SIG-M5 treated with dmso at 0.1 percent for 504 hours (cell line): ENCODE data around the gene POU2AF1.
A peak's percentile ranks its signal among the peaks of the same experiment; 100 is the strongest.

Experiments
- DNase-seq: peaks from one replicate; lab custom pipeline; 2025; ENCODE audit not compliant: unreplicated experiment; lab: John Stamatoyannopoulos, UW

Gene POU2AF1, protein sequence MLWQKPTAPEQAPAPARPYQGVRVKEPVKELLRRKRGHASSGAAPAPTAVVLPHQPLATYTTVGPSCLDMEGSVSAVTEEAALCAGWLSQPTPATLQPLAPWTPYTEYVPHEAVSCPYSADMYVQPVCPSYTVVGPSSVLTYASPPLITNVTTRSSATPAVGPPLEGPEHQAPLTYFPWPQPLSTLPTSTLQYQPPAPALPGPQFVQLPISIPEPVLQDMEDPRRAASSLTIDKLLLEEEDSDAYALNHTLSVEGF

DNA sequence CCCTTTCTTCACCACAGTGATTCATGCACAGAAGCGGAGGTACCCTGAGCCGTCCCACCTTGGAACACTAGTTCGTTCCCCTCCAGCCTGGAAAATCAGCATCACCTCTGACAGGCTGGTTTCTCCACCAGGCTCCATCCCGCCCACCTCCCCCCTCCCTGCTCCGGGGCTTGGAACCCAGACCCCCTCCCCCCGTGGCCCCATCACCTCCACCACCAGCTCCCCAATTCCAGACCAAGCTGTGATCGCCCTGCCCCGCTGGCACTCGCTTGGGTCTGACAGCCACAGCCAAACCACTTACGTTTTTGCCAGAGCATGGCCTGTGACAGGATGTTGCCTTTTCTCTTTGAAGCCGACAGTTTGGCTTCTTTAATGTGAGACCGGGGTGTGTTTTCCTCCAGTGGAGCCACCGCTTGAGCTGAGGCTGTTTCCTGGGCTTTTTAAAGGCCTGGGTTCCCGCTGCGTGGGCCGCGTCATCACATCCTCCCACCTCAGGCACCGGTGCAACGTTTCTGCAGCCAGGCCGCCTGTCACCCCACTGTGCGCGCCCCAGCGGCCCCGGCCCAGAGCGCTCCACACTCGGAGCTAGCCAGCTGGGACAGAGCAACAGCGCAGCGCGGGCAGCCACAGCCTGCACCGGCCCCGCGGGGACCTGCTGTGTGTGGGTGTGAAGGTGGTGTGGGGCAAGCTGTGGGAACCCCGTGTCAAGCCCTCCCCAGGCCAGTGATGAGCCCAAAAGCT lies at the start of gene POU2AF1:
TSS of gene POU2AF1 (minus strand) at position 415 of the 741 bp plus-strand sequence. CDS start at position 317, 98 bp downstream.
- no peak for DNase-seq

DNA sequence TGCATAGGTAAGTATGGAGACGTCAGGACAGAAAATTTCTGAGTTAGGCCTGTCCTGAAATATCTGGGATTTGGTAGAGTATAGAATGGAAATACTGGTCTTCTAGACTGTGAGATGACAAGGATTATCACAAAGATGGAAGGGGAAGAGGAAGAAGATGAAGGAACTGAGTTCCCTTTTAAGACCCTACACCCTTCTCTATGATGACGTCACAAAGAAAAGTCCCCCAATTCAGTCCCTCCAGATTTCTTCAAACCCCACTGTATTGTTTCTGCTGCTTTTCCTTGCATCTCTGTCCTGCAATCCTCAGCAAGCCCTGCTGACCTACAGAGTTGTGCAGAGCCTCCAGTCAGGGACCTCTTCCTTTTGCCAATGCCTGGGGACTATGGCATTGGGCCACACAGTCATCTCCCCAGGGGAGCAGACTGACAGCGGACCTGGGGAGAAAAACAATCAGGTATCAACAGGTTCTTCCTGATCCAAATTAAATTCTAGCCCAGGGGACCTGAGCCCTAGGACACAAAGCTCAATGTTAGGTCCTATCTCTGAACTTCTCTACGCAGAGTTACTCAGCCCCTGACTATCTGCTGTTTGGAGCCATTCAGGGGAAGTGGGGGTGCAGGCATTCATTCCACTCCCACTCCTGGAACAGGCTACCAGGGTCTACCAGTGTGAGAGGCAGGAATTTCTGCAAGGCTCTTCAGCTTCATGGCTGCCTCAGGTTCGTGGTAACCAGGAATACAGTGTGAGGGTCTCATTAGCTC lies 49.2 kb upstream of the POU2AF1 start:
- no peak for DNase-seq

DNA sequence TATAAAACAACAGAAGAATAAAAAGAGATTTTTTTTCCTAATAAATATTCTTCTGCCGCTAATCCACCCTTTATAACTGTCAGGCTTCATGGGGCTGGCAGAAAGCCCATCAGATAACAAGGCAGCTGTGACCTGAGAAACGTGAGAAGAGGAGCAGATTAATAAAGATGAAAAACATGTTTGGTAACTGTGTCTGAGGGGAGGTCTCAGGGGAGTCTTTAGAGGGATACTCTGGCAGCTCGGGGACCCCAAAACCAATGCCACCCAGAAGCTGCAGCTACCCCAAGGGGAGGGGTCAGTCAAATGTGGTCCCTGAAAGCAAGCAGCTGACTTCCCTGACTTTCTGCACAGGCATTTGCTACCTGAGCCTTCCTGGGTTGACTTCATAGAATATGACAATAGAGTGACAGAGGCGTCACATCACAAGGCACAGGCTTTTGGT lies 48.4 kb upstream of the POU2AF1 start:
- DNase-seq = no peak

DNA sequence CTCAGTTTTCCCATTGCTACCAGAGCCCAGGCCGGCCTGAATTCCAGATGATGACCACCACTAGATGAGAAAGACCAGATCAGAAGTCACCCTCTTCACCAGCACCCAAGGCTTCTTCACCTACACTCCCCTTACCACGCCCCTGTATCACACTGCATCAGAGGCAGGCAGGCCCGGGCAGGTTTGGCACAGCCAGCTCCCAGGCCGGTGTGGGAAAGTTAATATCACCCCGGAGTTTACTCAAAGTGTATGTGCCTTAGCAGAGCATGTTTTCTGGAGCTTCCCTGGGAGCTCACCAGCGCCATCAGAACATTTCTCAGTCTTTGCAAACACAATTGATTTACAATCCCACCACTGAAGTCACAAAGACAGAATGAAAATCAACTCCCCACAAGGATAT lies 47.5 kb upstream of the POU2AF1 start:
- DNase-seq = no peak

DNA sequence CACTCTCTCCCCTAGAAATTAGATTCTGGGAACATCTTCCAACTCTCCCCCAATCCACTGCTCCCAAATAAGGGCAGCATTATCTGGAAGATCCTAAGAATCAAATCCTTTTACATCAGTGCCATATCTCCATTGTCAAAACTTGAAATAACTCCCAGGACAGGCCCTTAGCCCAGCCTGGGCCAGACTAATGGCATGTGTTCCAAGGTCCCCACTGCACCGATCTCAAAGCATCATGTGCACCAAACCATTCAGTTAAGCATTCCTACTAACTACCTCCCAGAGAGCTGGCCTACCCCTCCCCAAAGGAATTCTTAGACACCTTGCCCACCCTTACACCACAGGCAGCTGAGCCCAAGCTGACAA lies 44.2 kb upstream of the POU2AF1 start:
- no peak for DNase-seq

DNA sequence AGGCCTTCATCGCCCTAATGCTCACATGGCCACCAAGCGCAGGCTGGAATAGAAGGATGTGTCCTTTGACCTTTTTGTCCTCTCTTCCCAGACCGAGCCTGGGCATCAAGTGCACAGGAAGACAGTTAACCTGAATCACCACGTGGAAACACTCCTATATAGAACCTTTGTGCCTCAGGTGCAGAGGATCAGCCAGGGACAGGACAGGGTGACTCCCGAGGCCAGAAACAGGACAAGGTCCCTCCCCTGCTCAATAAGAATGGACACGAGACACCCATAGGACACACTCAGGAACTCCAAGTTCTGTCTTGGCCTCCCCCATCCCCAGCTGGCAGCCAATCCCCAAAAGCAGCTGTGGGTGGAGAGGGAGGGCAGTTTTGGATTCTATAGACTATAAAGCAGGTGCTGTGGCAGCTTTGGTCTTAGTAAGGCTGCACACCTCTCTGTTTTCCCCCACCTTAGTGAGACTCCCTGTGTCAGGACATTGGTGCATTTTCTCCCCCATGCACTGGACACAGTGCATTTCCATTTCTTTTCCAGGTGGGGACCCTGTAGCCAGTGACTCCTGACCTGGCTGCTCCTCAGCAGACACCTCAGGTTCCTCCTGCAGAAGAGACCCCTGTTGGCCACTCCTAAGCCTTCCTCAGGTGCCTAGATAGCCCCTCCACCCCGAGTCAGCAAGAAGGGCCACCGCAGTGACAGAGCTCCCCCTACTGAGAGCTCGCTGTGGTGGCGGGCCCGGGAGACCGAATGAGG lies 43.6 kb upstream of the POU2AF1 start:
- peak; percentile 36 for DNase-seq

DNA sequence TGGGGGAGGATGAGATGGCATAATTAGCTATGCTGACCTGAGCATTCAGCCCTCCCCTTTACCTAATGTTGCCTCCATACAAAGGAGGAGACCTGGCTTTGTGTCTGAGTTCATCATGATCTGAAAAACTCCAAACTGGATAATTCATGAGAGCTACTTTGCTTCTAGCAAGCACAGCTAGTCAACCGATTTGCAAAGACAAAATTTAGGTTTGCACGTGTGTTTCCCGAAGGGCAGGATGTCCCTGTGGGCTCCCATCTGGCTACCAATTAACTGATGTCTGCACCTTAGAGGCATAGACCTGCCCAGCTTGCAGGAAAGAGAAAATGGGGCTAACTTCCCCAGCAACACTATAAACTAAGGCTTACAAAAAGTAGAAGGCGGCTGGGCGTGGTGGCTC lies 42.2 kb upstream of the POU2AF1 start:
- DNase-seq = no peak

DNA sequence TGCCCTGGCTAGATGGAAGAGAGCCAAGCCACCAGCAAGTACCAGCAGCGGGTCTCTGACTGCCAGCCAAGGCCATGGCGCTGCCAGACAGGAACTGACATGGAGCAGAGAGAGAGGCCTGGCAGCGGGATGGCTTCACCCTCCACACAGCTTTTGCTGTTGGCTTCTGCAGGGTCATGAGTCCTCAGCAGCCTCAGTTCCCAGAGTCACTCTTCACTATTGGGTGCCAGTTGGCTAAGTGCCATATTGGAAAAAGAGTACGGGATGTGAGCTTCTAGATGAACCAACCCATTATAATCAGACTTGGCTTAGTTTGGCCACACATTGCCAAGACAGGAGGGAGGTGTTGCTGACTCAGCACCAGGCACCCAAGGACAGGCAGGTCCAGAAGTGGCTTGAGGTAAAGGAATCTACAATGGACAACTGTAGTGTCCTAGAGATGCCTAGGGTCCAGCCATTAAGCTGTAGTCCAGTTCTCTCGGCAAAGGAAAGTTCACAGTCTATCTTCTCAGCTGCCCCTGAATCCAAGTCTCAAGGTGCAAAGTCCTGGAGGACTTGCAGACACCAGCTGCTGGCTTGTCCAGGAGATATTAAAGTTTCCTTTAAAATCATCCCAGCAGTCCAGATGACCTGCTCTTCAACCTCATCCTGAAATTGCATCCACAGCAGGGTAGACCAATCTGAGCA lies 40.7 kb upstream of the POU2AF1 start:
- no peak for DNase-seq

DNA sequence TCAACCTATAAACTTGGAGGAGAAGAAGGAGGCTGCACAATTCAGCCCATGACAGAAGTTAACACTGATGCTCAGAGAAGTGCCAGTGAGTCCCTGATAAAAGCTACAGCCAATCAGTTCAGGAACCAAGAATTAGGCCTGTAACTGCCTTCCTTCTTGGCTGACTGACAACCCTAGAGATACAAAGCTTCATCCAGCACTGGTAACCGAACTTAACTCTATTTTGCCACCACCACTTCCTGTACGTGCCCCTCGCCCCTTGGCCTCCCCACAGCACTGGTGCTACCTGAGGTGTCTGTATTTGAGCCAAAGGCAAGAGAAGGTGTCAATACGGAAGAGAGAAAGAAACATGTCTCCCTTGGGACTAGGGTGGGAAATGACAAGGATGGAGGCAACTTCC lies 40.1 kb upstream of the POU2AF1 start:
- no peak for DNase-seq

DNA sequence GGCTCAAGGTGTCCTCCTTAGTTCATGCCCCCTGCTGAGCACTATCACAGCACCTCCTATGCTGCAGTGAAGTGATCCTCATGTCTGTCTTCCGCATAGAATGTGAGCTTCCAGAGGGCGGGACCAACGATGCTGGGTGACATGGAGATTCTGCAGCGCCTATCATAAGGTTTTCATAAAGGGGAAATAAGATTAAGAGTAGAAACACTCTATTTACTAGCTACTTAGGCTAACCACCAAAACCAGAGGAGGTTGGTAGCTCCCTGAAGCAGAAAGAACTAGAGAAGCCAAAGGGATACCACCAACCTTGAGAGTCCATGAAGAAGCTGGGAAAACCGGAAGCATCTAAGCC lies 39.3 kb upstream of the POU2AF1 start:
- no peak for DNase-seq

DNA sequence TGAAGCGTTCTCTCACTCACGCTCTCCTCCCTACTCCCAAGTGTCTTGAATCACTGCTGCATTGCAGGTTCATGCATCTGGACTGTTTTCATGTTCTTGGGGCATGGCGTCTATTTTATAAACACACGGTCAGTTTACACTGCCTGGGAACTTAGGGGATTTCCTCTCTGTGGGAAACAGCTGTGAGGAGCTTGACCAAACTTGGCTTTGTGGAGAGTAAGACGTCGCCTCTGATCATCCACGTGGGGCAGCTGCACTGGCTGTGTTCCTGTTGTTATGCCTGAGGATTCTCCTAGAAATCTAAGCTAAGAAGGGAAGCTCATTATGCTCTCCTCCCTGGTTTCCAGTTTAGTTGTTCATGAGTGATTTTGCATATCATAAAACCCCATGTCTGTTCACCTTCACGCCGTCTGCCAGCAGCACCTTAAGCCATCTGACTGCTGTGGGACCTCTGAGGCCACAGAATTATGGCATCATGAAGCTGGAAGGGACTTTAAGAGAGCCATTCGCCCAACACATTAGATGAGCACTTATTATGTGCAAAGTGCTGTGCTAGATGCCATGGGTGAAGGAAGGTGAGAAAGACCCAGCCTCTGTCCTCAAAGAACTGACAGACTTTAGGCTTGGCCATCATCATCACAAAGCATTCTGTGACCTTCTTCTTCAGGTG lies 38.8 kb upstream of the POU2AF1 start:
- no peak for DNase-seq

DNA sequence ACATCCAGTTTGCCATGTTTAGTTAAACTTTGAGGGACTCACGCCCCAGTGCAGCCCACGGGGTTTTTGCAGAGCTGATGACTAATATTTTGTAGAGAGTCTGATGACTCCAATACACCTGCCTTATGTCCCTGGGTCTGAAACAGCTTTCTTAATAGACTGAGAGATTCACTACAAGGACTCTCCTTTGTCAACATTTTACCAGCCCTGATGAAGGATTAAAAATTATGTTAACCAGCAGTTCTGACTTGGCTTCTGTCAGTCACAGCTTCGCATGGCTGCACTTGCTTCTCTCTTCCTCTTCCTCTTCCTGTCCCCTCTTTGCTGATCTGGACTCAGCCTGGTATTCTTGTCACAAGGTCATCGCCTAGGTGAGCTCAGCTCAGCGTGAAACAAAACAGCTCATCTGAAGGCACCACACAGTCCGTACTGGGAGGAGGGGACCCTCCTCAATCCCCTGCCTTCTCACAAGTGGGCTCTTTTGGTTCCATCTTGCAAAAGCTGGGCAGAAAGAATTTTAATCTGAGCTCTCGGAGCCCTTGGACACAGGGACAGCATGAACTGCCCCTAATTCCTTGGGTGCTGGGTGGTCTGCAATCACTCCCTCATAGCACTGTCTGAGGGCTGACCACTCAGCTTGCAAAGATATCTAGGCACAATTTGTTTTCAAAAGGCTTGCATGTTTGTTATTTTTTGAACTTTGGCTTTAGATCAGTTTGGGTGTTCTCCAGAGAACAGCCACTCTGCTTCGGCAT lies 38.1 kb upstream of the POU2AF1 start:
- no peak for DNase-seq

DNA sequence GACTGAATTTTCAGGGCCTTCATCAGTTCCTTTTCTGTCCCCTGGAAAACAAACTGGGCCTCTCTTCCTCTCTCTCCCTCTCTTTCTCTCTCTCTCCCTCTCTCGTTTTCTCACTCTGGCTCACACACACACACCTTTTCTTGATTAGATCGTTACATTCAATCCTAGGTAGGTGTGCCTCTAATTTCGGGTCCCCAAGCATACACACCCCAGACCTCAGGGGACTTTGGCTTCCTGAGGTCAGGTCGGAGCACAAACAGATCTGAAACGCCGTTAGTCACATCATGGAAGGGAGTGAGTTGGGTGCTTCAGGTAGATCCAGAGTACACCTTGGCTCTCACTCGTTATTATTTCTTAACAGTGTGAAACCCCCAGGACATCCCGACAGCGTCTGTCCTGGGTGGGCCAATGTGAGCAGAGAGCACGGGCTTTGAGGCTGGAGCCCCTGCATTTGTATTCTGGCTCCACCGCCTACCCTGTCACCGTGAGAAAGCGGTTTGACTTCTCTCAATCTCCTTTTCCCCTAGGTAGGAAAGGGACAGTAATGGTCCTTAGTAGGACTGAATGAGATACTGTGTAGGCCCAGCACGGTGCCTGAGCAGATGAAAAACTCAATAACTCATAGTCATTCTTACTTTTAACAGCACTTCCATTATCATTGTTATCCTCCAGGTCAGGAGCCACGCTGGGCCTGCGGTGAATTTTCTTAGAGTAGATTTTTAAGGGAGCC lies 37.3 kb upstream of the POU2AF1 start:
- DNase-seq = no peak

DNA sequence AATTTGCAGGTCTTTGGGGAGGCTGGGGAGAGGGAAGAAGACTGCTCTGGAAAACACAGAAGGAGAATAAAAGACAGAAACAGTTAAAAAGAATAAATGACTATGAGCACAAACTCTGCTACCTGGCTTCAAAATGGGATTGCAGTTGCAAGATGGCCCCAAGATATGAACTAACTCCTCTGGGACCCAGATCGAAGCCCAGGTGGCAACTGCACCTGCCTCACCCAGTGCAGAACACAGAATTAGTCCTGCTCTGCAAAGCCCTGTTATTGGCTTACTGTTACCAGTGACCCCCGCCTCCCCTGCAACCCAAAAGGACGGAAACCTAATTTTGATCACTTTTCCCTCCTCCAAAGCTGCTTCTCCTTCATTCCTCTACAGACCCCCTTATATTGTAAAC lies 35.9 kb upstream of the POU2AF1 start:
- DNase-seq = no peak

DNA sequence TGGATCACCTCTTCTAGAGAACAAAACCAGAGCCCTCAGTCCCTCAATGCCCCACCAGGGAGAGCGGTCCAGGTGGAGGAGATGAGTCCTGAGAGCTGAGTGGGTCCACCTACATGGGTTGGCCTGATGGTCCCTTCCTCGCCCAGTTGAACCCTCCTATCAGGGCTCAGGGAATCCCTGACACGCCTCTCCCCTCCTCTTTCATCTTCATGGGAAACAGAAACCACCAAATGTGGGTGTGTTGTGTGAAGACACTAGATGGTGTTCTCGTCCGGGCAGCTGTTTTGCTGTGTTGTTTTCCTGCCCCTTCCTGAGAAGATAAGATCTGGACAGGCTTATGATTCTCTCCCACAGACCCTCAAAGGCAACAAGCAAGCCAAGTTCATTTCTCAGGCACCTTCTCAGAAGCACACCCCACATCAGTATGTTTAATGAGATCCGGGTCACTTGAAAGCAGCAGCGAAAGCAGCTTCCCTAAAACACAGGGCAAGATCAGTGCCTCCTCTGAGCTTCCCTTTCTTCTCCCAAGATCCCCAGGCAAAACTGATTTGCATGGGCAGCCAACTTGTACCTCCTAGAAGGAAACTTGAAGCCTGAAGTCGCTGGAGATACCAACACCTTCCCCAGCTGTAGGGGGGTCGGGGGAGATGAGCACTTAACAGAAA lies 35.3 kb upstream of the POU2AF1 start:
- DNase-seq = no peak

DNA sequence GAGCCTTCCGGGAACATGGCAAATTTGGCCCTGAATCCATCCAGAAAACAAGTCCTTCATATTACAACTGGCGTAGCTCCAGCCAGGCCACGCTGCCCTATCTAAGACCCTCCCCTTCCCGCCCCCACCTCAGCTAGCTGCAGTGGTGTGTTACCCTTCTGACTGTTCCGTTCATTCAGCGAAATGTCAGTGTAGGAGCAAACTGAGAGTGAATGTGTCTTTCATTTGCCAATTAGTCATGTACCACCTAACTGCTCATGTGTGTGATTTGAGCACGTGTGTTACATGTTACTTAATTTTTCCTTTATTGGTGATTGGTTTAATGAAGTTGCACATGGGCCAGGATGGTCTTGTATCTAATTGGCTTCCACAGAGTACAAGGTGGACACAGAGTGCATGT lies 34.8 kb upstream of the POU2AF1 start:
- DNase-seq = no peak

DNA sequence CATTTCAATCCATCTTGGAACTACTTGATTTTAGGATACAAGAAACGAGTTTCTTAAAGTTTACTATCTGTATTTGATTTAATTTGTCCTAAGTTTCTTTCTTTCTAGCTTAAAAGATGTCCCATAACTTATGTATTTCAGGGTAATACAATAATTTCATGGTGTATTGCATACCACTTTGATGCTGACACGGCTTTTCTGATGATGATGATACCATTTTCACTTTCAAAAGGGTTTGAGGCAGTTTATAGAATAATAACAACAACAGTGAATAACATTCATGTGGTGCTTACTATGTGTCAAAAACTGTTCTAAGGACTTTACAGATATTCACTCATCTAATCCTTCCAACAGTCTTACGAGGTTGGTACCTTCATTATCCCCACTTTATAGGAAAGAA lies 33.2 kb upstream of the POU2AF1 start:
- no peak for DNase-seq

DNA sequence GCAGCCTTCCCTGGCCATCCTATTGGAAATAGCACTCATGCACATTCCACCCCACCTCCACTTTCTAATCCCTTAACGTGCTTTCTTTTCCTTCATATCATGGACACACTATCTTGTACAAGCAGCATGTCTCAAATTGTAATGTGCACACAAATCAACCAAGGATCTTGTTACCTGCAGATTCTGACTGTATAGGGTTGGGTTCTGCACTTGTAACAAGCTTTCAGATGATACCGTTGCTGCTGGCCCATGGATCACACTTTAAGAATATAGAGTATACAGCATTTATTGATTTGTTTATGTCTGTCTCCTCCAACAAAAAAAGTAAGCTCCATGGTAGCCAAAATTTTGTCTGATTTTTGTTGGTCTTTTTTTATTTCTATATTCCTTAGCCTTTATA lies 32.4 kb upstream of the POU2AF1 start:
- DNase-seq = no peak
